ENCODE measurements around the gene GPR62.

GPR62 gene

GRCh38 chr3:51955893-51956770 is 951 bp downstream of the GPR62 start:
- DNase-seq, result peak; percentile 72

- DNase-seq, result no peak
Measured at GRCh38 chr3:51957520-51958205, 2.5 kb downstream of the GPR62 start.

DNA sequence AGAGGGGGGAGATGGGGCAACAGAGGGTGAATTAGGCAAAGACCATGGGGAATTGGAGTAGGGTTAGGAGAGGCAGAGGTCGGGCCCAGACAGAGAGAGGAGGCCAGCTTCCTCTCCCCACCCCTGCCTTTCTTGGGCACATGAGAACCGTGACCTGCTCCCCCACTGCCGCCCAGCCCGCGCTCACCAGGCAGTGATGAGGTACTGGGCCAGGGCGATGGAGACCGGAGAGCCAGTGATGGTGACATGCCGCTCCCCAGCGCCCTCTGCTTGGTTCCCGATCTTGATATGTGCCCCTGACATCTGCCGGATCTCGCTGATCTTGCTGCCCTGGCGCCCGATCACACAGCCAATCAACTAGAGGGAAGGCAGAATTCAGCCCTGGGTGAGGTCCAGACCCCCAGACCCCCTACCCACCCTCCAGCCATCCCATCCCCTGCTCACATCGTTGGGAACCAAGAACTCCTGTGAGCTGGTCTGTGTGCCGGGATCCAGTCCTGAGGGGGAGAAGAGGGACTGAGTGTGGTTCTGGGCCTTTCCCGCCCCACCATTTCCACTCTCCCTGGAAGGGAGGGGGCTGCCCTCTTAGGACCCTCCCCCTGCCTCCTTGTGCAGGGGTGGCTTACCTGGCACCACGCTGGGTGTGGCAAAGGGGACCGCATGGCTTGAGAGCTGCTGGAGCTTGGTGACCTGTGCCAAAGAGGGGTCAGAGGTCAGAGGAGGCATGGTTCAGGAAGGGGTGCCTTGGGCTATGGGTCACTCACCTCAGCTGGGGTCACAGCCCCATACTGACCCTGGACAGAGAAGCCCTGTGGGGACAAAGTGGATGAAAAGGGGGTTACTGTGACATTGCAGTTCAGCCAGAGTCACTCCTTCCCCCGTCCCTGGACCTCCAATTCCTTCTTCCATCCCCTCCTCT is 3.7 kb downstream of the GPR62 start:
- DNase-seq, result no peak

GRCh38 chr3:51959651-51960050 is 4.5 kb downstream of the GPR62 start:
- DNase-seq, result no peak

GRCh38 chr3:51960386-51960785 is 5.2 kb downstream of the GPR62 start:
- no peak for DNase-seq

DNA sequence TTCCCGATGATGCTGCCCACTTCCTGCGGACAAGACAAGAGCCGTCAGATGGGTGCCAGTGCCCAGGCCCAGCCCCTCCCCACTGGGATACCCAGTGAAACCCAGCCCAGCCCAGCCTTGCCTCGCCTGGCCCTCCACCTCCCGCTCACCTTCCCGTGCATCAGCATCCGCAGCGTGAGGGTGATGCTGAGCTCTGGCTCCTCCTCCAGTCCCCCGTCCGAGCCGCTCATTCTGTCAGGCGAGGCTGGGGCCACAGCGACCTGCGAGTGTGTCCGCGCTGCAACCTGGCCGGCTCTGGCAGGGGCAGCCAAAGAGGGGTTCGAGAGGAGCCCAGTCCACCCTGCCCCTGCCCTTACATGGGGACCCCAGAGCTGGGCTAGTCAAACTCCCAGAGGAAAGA is 5.8 kb downstream of the GPR62 start:
- no peak for DNase-seq

DNA sequence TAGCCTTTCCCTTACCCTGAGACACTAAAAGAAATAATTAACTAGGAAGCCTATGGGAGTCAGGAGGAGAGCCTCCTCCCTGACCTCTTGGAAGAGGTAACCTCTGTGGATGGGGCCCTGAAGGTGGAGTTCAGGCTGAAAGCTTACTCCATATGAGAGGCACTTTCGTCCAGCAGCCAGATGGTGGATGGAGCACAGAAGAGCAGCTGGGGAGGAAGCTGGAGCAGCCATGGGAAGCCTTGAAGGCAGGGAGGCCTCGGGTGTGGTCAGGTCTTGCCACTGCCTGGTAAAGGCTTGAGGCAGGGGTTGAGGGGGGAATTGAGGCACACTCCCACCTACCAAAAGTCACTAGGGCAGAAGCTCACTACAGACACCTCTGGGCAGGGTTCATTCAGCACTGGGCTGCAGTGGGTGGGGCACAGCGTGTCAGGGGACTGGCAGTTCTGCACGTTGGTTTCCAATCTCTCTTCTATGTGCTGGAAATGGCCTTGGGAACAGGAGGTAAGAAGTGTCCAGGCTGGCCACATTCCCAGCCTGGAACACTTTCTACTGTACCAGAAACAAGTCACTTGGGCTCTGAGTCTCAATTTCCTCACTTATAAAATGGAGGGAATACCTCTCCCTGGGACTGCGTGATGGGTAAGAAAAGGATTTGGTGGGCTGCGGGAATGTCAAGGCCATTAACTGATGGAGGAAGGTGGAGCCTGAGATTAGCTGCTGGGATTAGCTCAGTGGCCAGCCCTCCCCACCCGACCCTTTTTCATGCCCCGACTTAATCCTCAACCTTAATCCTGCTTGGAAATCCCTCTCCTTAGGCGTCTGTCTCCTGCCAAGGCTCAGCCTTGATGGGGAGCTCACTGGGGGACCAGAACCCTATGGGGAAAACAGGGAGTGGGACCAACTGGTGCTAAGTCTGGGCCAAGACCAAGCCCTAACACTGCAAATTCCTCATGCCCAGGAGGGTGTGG is 6.7 kb downstream of the GPR62 start:
- DNase-seq, result no peak

- no peak for DNase-seq
Measured at GRCh38 chr3:51962854-51963530, 7.8 kb downstream of the GPR62 start.

DNA sequence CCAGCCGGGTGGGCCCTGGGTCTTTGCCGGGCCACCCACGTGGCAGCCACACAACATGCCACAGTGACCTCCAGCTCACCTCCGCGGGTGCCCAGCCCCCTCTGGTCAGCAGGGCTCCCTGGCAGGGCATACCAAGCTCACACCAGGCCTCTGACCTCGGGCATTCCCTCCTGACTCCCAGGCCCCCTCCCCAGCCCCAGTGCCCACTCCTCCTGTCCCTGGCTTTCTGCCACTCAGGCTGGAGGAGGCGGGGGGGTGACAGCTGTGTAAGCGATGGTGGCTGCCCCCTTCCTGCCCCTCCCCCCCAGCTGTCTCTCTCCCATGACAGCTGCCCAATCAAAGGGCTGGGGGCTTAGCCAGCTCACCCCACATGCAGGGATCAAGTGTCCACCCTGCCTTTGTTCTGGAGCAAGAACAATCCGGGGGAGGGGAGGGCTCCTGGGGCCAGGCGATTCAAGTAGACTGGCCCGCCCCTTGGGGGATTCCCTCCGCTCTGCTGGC is 8.8 kb downstream of the GPR62 start:
- DNase-seq, result no peak

- no peak for DNase-seq
Measured at GRCh38 chr3:51964521-51964920, 9.3 kb downstream of the GPR62 start.

DNA sequence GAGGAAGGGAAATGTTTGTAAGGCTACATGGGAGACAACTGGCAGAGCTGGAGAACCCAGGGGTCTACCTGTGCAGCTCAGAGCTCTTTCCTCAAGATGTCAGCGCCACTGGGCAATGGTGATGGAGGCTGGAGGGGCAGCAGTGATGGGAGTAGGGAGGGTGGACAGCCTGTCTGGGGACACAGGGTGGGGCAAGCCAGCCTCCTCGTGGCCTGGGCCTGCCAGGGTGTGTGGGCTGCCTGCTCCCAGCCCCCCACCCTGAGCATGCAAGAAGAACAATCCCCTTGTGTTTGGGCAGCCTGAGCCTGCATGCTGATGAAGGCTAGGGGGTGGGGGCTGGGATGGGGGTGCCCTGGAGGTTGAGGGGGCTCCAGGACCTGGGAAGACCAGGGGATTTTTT is 10.8 kb downstream of the GPR62 start:
- no peak for DNase-seq

DNA sequence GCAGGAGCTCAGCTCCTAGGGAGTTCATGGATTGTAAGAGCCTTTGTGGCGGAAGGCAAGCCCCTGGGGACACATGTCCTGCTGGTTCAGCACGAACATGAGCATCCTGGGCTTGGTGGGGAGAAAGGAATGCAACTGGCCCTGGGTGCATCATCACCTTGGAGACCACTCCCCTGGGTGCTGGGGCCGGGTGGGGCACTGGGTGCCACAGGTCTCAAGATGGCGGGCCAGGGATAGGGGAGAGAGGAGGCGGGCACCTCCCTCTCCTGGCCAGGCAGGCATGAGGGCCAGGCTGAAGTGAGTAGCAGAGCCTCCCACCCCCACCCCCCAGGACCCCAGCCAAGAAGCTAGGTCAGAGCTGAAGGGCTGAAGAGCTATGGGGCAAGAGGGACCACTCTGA is 11.3 kb downstream of the GPR62 start:
- no peak for DNase-seq

- no peak for DNase-seq
Measured at GRCh38 chr3:51966922-51967383, 11.8 kb downstream of the GPR62 start.

DNA sequence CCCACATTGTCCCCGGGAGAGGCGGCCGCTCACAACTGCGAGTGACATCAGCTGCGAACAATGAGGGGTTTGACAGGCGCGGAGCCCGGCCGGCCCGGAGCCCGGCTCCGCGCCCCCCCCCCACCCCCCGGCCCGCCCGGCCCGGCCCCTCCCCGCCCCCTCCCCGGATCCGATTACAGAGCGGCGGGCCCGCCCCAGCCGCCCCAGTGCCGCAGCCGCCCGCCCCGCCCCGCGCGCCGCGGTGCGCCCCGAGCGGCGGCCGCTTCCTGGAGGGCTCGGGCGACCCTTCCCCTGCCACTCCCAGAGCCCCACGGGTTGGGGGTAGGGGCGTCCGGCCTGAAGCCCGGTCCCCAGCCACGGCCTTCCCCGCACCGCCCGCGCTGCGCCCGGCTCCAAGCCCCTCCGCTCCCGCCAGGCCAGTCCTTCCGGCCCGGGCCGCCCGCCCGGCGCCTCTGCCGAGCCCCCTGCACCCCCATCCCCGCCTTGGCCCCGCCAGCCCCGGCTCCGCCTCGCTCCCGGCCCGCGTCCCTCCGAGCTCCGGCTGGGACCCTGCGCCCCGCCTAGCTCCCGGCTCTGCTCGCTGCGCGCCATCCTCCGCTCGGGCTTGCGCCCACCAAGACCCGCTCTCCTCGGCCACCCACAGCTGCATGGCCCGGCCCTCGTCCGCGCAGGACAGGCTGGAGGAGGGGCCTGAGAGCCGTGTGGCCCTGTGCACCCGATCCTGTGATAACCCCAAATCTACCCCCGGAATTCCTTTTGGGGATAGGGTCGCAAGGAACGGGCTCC is 12.4 kb downstream of the GPR62 start, which contains the start of gene PCBP4:
Gene PCBP4, minus strand, starts transcription at position 71 of the 786 bp plus-strand sequence. CDS start 6,214 bp downstream, outside the sequence.
- DNase-seq, result peak; percentile 82

DNA sequence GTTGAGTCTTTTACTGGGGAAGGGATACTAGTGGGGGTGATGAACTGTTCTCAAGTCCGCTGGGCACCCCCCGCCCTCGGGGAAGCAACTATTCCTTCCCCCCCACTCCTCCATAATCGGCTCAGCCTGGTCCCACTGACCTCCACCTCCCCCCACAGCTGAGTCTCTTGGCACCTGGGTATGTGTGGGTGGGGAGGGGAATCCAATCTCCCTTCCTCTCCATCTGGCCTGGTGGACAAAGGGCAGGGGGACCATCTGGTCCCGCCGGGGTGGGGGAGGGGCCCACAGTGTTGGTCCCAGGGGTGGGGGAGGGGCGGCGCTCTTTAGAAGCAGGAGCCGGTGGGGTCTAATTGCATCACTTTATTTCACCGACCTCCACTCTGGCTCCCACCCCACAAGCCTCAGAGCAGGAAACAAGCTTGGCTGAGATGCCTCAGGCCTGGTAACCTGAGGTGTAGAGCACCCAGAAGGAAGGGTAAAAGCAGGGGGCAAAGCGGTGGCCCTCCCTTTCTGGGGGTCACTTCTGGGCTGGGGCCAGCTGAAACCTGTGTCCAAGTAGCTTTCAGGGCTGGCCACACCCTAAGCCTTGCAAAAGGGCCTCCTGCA is 13.1 kb downstream of the GPR62 start:
- no peak for DNase-seq

DNA sequence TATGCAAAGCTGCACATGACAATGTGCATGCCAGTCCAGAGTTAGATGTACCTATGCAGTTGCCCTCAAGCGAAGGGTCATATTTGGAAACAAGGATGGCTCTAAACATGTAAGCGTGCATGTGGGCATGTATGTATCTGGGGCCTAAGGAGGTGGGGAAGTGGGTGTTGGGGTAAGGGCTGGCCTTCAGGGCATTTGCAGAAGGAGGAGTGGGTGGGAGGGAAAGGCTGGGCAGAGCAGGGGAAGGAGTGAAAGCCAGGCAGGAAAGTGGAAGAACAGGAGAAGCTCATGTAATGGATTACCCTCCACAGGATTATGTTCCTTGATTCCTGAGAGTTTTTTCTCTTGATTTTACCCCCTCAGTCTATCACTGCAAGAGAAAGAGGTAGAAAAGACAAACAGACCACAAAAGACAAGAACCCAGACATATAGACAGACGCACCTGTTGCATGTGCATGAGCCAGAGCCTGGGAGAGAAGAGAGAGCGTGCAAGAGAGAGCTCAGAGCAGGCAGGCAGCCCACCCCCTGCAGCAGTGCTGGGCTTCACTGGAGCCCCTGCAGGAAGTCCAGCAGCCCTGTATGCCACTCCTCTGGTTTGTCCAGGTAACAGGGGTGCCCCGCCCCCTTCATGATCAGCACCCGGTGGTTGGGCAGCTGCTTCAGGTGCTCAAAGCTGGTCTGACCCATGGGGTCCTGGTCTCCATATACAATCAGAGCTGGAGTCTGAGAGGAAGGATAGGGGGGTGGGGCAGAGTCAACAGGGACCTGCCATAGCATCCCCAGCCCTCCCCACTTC is 13.9 kb downstream of the GPR62 start:
- no peak for DNase-seq

DNA sequence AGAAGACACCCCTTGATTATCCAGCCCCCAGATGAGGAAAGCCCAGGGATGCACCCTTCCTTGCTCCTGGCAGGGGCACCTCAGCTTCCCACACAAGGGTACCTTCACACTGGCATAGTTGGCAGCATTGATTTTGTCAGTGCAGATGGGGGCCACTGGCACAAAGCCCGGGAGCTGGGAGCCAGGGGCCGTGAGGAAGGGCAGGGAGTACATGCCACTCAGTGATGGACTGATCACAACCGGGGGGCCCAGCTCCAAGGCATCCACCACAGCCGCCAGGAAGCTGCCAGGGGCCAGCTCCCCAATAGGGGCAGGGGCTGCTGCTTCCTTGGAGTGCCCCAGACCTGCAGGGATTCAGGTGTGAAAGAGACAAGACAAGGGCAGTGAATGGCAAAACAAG is 14.7 kb downstream of the GPR62 start:
- no peak for DNase-seq

GRCh38 chr3:51970606-51971300 is 15.6 kb downstream of the GPR62 start:
- no peak for DNase-seq
